KMS-11 (cell line): ENCODE data around the gene CPEB3.
"Not testable (repeated sequence)": the region's sequence is repeated elsewhere in the genome, so short reads cannot be mapped to it uniquely, and the experiment has no call there.

Source experiments
- H2AFZ ChIP-seq: fragments of 200-600 bp; sonication (generic); 2 replicates; pipeline ENCODE4 v1.6.1; 2016; ENCODE audit warnings: antibody characterized with exemption, mixed run types, low read depth
- H3K27ac ChIP-seq: fragments of 200-600 bp; sonication (generic); 2 replicates; pipeline ENCODE4 v1.6.1; 2016; ENCODE audit warnings: mild to moderate bottlenecking, mixed run types
- H3K27me3 ChIP-seq: fragments of 200-600 bp; sonication (generic); 2 replicates; pipeline ENCODE4 v1.6.1; 2017; ENCODE audit warnings: mild to moderate bottlenecking, low read depth, mixed run types, moderate library complexity; ENCODE audit not compliant: insufficient read depth
- H3K36me3 ChIP-seq: fragments of 200-600 bp; sonication (generic); 2 replicates; pipeline ENCODE4 v1.6.1; 2017; ENCODE audit warnings: mild to moderate bottlenecking, mixed run types; ENCODE audit not compliant: insufficient read depth
- H3K4me1 ChIP-seq: fragments of 200-600 bp; sonication (generic); 2 replicates; pipeline ENCODE4 v1.6.1; 2016; ENCODE audit warnings: mild to moderate bottlenecking, low read depth, mixed run types; ENCODE audit not compliant: poor library complexity, severe bottlenecking
- H3K4me2 ChIP-seq: fragments of 200-600 bp; sonication (generic); 2 replicates; pipeline ENCODE4 v1.7.0; 2016; ENCODE audit warnings: mild to moderate bottlenecking, mixed run types
- H3K4me3 ChIP-seq: fragments of 200-600 bp; sonication (generic); IDR thresholded peaks from 2 replicates; pipeline ENCODE4 v1.6.1; 2017; ENCODE audit warnings: low read depth, low read length, mixed read lengths; ENCODE audit not compliant: insufficient read depth
- H3K79me2 ChIP-seq: fragments of 200-600 bp; sonication (generic); 2 replicates; pipeline ENCODE4 v1.6.1; 2016; ENCODE audit warnings: low read depth, mixed run types; ENCODE audit not compliant: insufficient read depth
- H3K9ac ChIP-seq: fragments of 200-600 bp; sonication (generic); 2 replicates; pipeline ENCODE4 v1.6.1; 2016; ENCODE audit warnings: mild to moderate bottlenecking, mixed run types
- H4K20me1 ChIP-seq: fragments of 200-600 bp; sonication (generic); 2 replicates; pipeline ENCODE4 v1.6.1; 2016; ENCODE audit warnings: mild to moderate bottlenecking, mixed run types; ENCODE audit not compliant: insufficient read depth
- CTCF ChIP-seq: fragments of 200-600 bp; sonication (generic); conservative IDR thresholded peaks from 2 replicates; pipeline ENCODE4 v1.6.1; 2017; ENCODE audit warnings: low read depth, mild to moderate bottlenecking, antibody characterized with exemption, low read length, moderate library complexity, mixed read lengths

CPEB3 gene

GRCh38 chr10:92222603-92223262, 68.1 kb downstream of the CPEB3 start:
- Histone ChIP-seq H3K79me2 (no peaks in the 10 kb centered on the region), H3K27me3 (no peaks in the 10 kb centered on the region), H3K4me3 (no peak overlapping the region), H3K36me3 (no peaks in the 10 kb centered on the region), H2AFZ (no peak overlapping the region), H3K4me1 (peaks cover 12% of the 10 kb centered on the region), H3K9ac (no peak overlapping the region), H3K4me2 (no peak overlapping the region), H4K20me1 (no peaks in the 10 kb centered on the region), H3K27ac (no peak overlapping the region)
- no peak for TF ChIP-seq CTCF

GRCh38 chr10:92219559-92219958, 71.3 kb downstream of the CPEB3 start:
- Histone ChIP-seq H3K27me3 (no peaks in the 10 kb centered on the region), H2AFZ (no peak overlapping the region), H3K4me2 (no peak overlapping the region), H3K36me3 (no peaks in the 10 kb centered on the region), H4K20me1 (no peaks in the 10 kb centered on the region), H3K4me1 (peaks cover 9% of the 10 kb centered on the region), H3K4me3 (no peak overlapping the region), H3K79me2 (no peaks in the 10 kb centered on the region), H3K9ac (no peak overlapping the region), H3K27ac (no peak overlapping the region)
- no peak for TF ChIP-seq CTCF

- Histone ChIP-seq H3K4me1 (peaks cover 19% of the 10 kb centered on the region), H2AFZ (no peak overlapping the region), H4K20me1 (no peaks in the 10 kb centered on the region), H3K27ac (no peak overlapping the region), H3K79me2 (no peaks in the 10 kb centered on the region), H3K36me3 (no peaks in the 10 kb centered on the region), H3K4me2 (no peak overlapping the region), H3K27me3 (no peaks in the 10 kb centered on the region), H3K9ac (no peak overlapping the region), H3K4me3 (no peak overlapping the region)
- TF ChIP-seq CTCF, result no peak
Observed at GRCh38 chr10:92218569-92218968, 72.3 kb downstream of the CPEB3 start.

- not testable (repeated sequence) for H3K27me3 ChIP-seq, H3K4me2 ChIP-seq, H3K36me3 ChIP-seq, H4K20me1 ChIP-seq, H3K27ac ChIP-seq, H3K9ac ChIP-seq, H3K79me2 ChIP-seq, H2AFZ ChIP-seq, H3K4me3 ChIP-seq
- H3K4me1 ChIP-seq, result peaks cover 38% of the 10 kb centered on the region
Observed at GRCh38 chr10:92216608-92217007, 74.3 kb downstream of the CPEB3 start.

- not testable (repeated sequence) for H3K9ac ChIP-seq, H3K4me2 ChIP-seq, H3K27ac ChIP-seq, H3K4me3 ChIP-seq, H3K27me3 ChIP-seq, H4K20me1 ChIP-seq, H3K79me2 ChIP-seq, H3K36me3 ChIP-seq, H2AFZ ChIP-seq
- peaks cover 46% of the 10 kb centered on the region for H3K4me1 ChIP-seq
Observed at GRCh38 chr10:92215222-92215621, 75.7 kb downstream of the CPEB3 start.
